ENCODE results near the gene DRC7. TPM values are rescaled to one million over a fixed set of nuclear protein-coding genes. Genes with fewer than 3 reads are reported as not detected.
A peak's percentile ranks its signal among the peaks of the same experiment; 100 is the strongest.

DRC7 gene
- total and polyA plus RNA-seq, 9 of the 15 experiments (the other 6 are each of a cell fraction or from before 2014, with no cell fraction given): 0.04 to 0.33 (median 0.12) TPM; not detected in 3

DNA sequence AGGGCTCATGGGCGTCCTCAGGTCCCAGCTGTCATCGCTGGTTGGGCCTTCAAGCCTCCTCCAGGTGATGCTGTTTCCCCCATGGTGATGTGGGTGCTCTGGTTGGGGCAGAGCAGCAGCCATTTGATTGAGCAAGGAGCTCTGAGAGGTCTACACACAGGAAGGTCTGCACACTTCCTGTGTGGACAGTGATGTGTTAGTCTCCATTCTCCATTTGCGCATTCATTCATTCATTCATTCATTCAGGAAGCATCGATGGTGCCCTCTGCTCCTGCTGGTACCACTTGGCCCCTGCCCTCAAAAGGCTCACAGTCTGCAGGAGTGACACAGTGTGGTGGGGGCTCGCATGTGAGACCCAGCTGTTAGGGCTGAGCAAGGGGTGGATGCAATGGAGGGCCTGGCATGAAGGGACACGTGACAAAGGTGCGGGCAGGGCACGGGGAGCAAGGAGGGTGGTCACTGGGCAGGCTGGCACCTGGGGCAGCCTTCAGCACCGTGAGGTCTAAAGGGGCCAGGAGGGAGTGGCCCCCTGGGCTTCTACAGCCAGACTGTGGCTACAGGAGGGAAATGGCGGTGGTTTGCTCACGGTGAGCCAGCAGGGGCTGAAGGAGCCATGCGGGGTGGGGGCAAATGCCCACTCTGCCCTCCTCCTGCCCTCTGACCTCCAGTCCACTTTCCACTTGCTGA is 25.0 kb upstream of the DRC7 start:
- Histone ChIP-seq H3K36me3 (ENCODE audit: control insufficient read depth, insufficient read depth, low read length) (no peaks in the 10 kb centered on the region), H3K4me1 (replicated peaks in 1 of 2; ENCODE audit: control insufficient read depth in 2 of 2, insufficient read depth in 2 of 2, low read length in 2 of 2) (peaks cover 24 to 35% of the 10 kb centered on the region in 2 experiments), H3K79me2 (ENCODE audit: control insufficient read depth, insufficient read depth, low read length) (no peaks in the 10 kb centered on the region), H2AFZ (ENCODE audit: low read depth, low read length) (no peak overlapping the region; the same call in 1 of the 2 replicates), H3K27me3 (ENCODE audit: control insufficient read depth in 2 of 2, insufficient read depth in 2 of 2, low read length in 2 of 2) (0 out of 5 replicates have a peak, but pooled peaks cover 0 to 5% of the 10 kb centered on the region in 2 experiments), H3K4me2 (ENCODE audit: insufficient read depth, low read length) (no peak overlapping the region), H3K9me3 (replicated peaks; ENCODE audit: control insufficient read depth, insufficient read depth, low read depth, low read length) (no peaks in the 10 kb centered on the region), H3K27ac (ENCODE audit: extremely low read depth, low read depth, low read length) (no peak overlapping the region), H3K9me1 (ENCODE audit: control insufficient read depth, insufficient read depth, low read length) (peaks cover 3% of the 10 kb centered on the region), H3K9ac (ENCODE audit: insufficient read depth in 1 of 2, low read depth in 2 of 2, low read length in 2 of 2) (peak overlapping the region in 1 of 2 experiments; percentile 60; a peak in 2 of 4 replicates), H3K4me3 (no peak overlapping the region), H4K20me1 (replicated peaks; ENCODE audit: control insufficient read depth, insufficient read depth, low read length) (no peaks in the 10 kb centered on the region)
- ChIA-PET CTCF (ENCODE audit: low intra/inter-chr PET ratio) (no interaction called here), POLR2A (interaction anchor here (1.1 kb wide), 1 partner anchor 14 kb away, joined by 5 read pairs; no protein-coding TSS in a partner anchor)
- intact Hi-C loops (cut with micrococcal nuclease): loop anchor here (10.0 kb wide), 1 partner anchor 225 kb away; no protein-coding TSS in a partner anchor
- FAIRE-seq: peak; percentile 23
- no peak for ATAC-seq
- WGBS (ENCODE audit: insufficient coverage, low coverage, missing lambda C conversion rate): 70% methylated on average over 12 of the region's 12 CpGs
- peak in 1 of 4 experiments; percentile 17 for DNase-seq (ENCODE audit: extremely low read depth in 1 of 4, low spot score in 3 of 4)
- no TSS peak for BruUV-seq (replicated peaks)
- in situ Hi-C loops (cut with MboI): loop anchor here (5.0 kb wide), 1 partner anchor 48 kb away; no protein-coding TSS in a partner anchor
- no peak for TF ChIP-seq NR2C1 (IDR thresholded peaks at IDR 0.05)
- no peak for TF ChIP-seq NR2C1 (tag; IDR thresholded peaks at IDR 0.05)
- TF ChIP-seq ETV1 (tag; conservative IDR thresholded peaks at IDR 0.05; ENCODE audit: low read depth): peak; percentile 27; the same call in 1 of the 2 replicates
- TF ChIP-seq MTF1 (CRISPR knock-in tag; IDR thresholded peaks at IDR 0.05; ENCODE audit: borderline replicate concordance): no peak
- no peak for TF ChIP-seq ZNF318 (IDR thresholded peaks at IDR 0.05; ENCODE audit: borderline replicate concordance in 1 of 2, low read depth in 1 of 2)
- peak in 1 of 2 experiments; percentile 41; a peak in 1 of 4 replicates for TF ChIP-seq RAD21 (CRISPR knock-in tag; conservative IDR thresholded peaks at IDR 0.05 in 1 of 2, IDR thresholded peaks at IDR 0.05 in 1 of 2)
- no peak for TF ChIP-seq ZNF785 (CRISPR knock-in tag; IDR thresholded peaks at IDR 0.05)
- TF ChIP-seq, protein P1, sequence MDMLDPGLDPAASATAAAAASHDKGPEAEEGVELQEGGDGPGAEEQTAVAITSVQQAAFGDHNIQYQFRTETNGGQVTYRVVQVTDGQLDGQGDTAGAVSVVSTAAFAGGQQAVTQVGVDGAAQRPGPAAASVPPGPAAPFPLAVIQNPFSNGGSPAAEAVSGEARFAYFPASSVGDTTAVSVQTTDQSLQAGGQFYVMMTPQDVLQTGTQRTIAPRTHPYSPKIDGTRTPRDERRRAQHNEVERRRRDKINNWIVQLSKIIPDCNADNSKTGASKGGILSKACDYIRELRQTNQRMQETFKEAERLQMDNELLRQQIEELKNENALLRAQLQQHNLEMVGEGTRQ (CRISPR knock-in tag; IDR thresholded peaks at IDR 0.05): peak; percentile 5; the same call in 1 of the 2 replicates
